ENCODE results near the gene CFAP100.

GRCh38 chr3:126373682-126374601 lies 20.8 kb upstream of the CFAP100 start:
- TF ChIP-seq, protein P1, sequence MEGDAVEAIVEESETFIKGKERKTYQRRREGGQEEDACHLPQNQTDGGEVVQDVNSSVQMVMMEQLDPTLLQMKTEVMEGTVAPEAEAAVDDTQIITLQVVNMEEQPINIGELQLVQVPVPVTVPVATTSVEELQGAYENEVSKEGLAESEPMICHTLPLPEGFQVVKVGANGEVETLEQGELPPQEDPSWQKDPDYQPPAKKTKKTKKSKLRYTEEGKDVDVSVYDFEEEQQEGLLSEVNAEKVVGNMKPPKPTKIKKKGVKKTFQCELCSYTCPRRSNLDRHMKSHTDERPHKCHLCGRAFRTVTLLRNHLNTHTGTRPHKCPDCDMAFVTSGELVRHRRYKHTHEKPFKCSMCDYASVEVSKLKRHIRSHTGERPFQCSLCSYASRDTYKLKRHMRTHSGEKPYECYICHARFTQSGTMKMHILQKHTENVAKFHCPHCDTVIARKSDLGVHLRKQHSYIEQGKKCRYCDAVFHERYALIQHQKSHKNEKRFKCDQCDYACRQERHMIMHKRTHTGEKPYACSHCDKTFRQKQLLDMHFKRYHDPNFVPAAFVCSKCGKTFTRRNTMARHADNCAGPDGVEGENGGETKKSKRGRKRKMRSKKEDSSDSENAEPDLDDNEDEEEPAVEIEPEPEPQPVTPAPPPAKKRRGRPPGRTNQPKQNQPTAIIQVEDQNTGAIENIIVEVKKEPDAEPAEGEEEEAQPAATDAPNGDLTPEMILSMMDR (conservative IDR thresholded peaks at IDR 0.05 in 1 of 2, IDR thresholded peaks at IDR 0.05 in 1 of 2; ENCODE audit: extremely low read depth in 1 of 2, insufficient read depth in 1 of 2, low read depth in 1 of 2, low read length in 2 of 2): no peak
- TF ChIP-seq EZH2 (IDR thresholded peaks at IDR 0.05; ENCODE audit: borderline replicate concordance, low read length): no peak
